Loucy (cell line): ENCODE measurements around the gene FEM1A.

ENCODE experiments used
- EZH2phosphoT487 ChIP-seq: fragments of 200-600 bp; IDR thresholded peaks from 2 replicates; pipeline ENCODE4 v1.6.1; 2018; ENCODE audit warnings: antibody characterized with exemption, mild to moderate bottlenecking, moderate library complexity, borderline replicate concordance
- TF ChIP-seq, protein P1 (sequence below): fragments of 200-600 bp; sonication (generic); conservative IDR thresholded peaks from 2 replicates; pipeline ENCODE4 v1.5.1; 2014; ENCODE audit warnings: mild to moderate bottlenecking, antibody characterized with exemption, low read length

DNA sequence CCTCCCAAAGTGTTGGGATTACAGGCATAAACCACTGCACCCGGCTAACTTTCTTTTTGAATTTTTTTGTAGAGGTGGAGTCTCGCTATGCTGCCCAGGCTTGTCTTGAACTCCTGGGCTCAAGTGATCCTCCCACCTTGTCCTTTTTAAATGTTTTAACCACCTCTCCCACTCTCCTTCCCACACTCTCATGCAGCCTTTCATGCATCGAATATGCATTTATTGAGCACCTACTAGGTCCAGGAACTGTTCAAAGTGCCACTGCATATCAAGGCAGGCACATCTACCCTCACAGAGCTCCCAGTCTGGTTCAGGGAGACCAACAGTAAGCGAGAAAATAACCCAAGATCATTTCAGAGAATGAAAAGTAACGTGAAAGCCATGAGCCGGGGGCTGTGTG lies 38.8 kb downstream of the FEM1A start:
- TF ChIP-seq, protein P1, sequence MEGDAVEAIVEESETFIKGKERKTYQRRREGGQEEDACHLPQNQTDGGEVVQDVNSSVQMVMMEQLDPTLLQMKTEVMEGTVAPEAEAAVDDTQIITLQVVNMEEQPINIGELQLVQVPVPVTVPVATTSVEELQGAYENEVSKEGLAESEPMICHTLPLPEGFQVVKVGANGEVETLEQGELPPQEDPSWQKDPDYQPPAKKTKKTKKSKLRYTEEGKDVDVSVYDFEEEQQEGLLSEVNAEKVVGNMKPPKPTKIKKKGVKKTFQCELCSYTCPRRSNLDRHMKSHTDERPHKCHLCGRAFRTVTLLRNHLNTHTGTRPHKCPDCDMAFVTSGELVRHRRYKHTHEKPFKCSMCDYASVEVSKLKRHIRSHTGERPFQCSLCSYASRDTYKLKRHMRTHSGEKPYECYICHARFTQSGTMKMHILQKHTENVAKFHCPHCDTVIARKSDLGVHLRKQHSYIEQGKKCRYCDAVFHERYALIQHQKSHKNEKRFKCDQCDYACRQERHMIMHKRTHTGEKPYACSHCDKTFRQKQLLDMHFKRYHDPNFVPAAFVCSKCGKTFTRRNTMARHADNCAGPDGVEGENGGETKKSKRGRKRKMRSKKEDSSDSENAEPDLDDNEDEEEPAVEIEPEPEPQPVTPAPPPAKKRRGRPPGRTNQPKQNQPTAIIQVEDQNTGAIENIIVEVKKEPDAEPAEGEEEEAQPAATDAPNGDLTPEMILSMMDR = no peak
- TF ChIP-seq EZH2phosphoT487 = no peak
